Cerebellar cortex (tissue), 1 donor: ENCODE data around the gene EHD1.
"Not testable (repeated sequence)": the region's sequence is repeated elsewhere in the genome, so short reads cannot be mapped to it uniquely, and the experiment has no call there.

Source experiments
- DNase-seq: peaks from one replicate; pipeline ENCODE4 v3.0.0-alpha.2; 2015; ENCODE audit warnings: low spot score

EHD1 gene

DNA sequence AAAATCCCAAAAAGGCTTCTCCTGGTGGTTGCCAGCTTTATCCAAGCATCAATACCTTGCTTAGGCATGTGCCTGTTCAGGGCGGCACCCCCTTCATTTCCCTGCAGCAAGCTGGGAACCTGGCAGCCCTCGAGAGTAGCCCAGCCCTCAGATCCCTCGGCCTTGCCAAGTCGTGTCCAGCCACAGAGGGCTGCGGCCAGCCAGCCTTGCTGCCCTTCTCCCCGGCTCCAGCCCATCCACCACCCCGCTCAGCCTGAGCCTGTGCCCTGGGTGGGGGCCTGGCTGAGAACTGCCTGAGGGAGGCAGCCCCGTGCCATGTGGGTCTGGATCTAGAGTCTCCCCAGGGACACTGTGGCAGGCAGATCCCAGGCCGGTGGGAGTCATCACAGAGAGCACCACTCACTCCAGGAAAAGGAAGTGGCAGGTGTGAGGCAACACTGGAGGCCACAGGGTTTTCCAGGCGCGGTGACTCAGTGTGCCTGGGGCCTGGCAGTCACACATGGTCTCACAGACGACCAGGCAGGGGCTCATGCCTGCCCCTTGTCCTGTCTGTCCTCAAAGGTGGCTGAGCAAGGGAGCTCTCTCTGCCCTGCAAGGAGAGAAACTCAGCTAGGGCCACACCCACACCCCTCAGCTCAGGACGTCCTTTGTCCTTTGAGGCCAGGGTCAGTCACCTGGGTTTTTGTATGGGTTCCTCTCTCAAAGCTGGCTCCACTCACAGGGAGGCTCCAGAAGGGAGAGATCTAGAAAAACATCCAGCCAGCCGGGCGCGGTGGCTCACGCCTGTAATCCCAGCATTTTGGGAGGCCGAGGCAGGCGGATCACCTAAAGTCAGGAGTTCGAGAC, 21.8 kb downstream of the EHD1 start:
- peak; percentile 86 for DNase-seq

DNA sequence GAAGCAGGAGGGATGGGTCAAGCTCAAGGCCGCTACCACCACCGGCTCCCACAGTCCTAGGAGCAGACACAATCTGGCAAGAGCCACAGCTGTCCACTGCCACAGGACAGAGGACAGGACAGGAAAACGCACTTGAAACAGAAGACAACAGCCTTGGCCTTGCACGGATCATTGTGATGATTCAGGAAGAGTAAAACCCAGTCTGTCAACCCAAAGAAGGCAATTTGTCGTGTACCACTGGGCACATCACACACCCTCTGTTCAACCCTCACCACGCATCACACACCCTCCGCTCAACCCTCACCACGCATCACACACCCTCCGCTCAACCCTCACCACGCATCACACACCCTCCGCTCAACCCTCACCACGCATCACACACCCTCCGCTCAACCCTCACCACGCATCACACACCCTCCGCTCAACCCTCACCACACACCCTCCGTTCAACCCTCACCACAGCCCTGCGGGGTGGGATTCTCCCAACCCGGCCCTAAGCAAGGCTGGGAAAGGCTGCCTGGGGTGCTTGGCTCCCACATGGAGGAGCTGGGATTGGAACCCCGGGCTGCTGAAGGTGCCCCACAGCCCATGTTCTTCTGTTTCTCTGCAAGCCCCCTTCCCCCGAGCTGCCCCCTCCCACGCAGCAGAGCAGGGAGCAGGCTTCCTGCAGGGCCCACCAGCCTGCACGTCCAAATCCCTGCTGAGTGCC, 22.7 kb downstream of the EHD1 start:
- no peak for DNase-seq

DNA sequence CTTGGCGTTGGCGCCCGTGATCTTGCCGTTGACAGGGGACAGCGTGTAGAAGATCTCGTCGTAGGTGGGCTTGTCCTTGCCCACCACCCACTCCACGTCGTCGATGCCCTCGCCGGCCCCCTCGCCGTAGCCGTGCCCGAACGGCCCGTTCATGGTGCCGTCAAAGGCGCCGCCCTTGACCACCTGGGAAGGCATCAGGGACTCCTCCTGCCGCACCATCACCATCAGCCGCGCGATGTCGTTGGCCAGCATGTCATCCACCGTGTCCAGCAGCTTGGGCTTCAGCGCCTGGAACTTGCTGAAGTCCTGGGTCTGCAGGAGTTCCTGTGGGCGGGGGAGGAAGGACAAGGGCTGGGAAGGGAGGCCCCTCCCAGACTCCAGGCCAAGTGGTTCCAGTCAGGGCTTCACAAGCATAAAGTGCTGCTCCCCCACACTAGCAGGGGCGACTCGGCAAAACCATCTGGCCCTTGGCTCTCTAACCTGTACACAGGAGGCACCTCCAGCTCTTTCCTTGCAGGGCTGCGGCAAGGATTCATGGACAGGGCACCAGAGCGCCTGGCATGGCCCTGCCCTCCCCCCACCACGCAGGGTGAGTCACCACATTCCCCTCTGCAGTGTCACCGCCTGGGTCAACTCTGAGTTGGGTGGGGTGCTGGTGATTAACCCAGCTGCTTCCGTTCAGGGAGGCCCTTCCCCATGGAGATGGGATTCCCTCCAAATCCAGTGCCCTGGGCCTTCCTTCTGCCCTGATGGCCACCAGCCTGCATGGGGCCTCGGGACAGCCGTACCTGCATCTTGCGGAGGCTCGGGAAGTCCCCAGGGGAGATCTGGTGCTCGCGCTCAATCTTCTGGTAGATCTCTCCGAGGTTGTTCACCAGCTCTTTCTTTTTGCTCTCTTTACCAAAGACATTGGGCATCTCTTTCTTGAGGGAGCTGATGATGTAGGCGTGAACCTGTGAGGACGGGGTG, 23.6 kb downstream of the EHD1 start:
- peak; percentile 90 for DNase-seq

DNA sequence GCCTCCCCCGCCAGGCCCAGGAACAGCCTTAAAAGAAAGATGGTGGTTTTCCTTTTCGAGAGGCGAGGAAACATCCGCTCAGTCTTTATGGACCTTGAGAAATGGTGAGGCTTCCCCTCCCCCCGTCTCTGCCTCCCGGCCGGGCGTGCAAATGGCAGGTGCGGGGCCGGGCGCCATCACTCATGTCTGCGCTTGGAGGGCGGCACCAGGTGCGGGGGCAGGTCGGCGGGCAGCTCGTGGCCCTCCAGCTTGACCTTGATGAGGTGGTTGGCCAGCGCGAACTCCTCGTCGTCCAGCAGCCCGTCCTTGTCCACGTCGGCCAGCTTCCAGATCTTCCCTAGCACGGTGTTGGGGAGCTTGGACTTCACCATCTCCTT, 24.3 kb downstream of the EHD1 start:
- DNase-seq, result no peak

DNA sequence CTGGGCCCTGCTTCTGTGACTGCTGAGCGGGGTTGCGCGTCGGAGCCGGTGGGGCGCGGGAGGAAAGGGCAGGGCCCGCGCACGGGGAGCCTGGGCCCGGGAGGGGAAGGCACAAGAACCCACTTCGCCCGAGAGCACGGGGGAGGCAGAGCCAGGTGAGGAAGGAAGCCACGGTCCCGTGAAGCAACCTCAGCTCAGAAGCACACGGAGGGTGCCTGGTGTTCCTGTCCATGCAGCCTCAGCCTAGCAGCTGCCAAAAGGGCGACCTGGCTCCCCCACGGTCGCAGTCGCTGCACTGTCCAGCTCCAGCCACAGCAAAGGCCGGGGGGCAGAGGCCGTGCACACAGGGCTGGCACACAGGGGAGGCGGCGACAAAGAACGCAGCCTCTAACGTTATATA, 24.7 kb downstream of the EHD1 start:
- DNase-seq, result no peak

DNA sequence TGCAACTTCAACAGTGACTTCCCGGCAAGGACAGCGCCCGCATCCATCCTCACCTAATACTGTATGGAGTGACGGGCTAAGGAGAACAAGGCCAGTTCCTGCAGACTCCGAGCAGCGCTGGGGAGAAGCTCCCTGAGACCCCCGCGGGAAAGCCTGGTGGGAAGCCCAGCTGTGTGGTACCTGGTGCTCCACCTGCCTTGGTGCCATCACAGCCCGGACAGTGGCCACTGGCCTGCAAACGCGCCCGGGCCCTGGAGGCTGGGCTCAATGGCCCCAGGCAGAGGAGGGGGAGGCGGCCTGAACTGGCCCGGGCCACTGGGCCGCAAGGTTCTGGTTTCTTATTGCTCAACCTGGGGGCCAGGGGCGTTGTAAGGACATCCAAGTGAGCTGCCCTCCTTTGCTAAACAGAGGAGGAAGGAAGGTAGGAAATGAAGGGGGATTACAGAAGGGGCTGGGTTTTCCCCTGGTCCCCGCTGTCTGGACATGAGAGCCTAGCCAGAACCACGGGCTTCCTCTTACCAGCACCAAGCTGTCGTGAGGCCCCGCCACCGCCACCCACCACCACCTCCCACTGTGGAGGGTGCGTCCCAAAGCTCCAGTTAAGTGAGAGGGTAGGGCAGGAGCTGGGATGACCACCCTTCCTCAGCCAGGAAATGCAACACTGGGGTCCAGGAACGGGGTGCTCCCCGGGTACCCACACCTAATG, 25.5 kb downstream of the EHD1 start:
- DNase-seq, result no peak

DNA sequence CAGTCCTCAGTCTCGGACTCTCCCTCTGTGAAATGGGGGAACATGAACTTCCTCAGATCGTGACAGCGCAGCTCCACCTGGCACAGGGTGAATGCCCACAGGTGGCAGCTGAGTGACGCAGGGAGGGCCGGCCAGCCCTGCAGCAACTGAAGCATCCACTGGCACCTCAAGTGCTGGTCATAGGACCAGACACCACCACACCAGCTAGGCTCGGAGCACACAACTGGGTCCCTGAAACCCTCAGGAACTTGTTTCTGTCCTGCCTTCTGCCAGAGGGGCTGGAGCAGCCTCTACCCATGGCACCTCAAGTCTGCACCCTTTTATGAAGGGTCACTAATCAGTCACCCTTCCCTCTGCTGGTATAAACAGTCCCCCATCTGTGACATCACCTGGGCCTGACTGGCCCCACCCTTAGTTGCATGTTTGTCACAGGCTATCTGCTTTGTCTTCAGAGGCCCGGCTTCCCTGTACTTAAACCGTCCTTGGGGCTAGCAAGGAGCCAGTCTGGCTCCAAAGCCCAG, 26.5 kb downstream of the EHD1 start:
- peak; percentile 53 for DNase-seq

DNA sequence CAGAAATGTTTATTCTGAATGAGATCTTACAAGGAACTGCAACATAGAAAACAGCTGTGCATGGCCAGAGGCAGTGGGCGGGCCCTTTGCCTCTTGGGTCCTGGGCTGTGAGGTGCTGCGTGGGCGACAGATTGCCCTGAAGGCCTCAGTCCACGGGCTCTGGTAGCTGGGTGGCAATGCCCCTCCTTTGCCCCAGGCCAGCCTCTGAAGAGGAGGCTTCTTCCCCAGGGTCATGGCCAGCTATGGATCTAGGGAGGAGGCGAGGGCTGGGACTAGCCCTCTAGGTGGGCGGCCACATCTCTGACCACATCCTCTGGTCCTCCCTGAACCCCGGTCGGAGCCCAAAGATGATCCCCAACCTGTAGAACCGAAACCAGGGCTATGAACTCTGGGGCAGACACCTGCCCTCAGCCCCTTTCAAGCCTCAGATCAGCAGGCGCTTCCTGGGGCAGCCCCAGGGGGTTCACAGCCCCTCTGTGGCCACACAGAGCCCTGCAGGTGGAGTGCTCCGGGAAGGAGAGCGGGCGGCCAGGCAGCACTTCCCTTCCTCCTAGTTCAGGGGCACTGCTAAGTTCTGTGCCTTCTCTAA, 27.3 kb downstream of the EHD1 start:
- DNase-seq, result no peak

DNA sequence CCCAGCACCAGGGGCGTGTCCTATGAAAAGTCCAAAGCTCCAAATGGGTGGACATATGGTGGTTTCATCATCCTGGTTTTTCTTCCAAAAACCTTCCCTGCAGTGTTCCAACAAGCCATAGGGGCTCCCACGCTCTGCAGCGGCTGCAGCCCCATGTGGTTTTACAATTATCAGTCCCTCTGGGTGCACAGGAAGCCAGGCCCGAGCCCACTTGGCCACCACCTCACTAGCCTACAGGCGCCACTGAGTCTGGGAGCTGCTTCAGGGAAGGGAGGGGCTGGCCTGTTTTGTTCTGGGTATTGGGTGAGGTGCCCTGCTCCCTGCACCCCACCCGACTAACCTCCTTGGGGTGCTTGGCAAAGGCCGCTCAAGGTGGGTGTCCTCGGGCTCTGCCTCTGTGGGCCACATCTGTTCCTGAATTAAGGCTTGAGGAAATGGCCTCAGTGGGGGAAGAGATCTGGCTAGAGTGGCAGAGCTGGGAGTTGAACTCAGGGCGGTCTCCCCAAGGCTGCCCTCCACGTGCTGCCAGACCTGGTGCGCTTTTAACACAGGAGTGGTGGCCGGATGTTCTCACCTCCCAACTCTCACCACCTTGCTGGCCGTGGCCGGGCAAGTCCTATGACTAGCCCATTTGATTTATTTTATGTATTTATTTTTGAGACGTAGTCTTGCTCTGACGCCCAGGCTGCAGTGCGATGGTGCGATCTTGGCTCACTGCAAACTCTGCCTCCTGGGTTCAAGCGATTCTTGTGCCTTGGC, 28.6 kb downstream of the EHD1 start:
- DNase-seq, result peak; percentile 65

DNA sequence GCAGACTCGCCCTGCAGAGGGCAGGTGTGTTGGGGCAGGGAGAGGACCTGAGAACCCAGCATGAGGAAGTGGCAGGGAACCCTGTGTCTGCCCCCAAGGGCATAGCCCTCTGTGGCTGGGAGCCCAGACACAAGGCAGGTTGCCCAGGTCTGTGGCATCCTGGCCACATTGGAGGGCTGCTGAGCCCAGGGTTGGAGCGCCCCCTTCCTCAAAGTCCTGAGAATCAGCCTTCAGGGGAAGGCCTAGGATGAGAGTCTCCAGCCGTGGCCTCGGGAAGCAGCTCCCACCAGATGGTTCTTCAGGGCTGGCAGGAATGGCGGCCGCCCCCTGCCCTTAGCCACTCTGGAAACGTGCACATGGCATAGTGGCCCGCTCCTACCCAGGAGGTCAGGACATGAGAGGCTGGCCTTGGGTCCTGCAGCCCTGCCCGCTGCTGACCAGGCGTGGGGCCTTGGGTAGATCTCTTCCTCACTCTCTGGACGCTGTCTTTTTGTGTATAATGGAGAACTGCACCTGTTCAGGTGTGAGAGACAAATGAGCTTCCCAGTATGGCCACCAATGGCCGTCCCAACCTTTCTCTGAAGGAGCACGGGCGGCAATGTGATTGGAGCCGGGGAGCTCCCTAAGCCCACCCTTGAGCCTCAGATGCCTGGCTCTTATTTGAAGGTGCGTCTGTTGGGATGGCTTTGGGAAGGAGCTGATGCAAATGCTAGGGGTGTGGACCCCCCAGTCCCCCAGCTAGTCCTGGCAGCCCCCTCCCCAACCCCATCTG, 29.4 kb downstream of the EHD1 start:
- peak; percentile 49 for DNase-seq

DNA sequence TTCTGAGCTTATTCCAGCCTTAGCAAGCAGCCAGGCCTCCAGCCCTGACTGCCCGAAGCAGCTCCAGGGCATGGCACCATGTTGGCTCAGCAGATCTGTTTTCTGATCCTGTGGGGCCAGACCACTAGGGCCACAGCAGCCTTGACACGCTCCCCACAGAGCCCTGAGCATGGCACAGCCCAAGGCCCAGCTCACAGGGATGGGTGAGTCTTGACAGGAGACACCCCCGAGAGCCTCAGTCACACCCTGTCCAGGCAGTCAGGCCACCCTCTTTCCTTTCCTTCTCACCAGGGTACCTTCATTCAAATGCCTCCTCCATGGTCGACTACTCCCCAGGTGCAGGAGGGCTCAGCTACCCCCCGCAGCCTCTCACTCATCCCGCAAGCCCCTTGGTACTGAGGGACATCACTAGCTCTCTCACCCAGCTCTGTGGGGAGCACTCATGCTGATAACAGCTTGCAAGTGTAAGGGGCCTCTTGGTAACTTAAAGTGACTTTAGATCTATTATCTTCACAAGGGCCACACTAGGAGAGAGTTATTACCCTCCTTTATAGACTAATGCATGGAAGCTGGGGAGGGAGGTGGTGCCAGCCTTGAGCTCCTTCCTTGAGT, 30.1 kb downstream of the EHD1 start:
- no peak for DNase-seq

DNA sequence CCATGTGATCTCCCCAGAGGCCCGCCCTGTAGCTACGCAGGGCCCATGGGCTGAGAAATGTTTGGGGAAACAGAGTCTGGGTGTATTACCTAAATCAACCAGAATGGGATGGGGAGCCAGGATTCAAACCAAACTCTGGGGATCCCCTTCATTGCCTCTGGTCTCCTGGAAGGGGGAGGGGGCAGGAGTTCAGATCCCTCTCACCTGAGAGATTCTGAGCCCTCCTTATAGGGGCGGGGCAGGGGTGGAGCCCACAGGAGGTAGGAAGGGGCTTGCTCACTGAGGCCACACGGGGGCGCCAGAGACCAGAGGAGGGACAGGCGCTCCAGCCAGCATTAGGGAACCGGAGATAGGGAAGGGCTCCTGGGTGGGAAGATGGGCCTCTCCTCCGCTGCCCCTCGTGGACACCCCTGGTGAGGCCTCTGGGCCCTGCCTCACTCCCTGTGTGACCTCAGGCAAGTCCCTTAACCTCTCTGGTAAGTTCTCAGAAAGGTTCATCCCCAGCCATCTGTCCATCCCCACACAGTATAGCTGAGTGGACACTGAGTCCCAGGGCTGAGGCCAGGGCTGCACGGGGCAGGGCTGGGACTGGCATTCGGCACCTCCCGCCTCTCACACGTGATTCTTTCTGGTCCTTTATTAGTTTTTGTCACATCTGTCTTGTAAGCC, 31.3 kb downstream of the EHD1 start:
- DNase-seq, result peak; percentile 96

DNA sequence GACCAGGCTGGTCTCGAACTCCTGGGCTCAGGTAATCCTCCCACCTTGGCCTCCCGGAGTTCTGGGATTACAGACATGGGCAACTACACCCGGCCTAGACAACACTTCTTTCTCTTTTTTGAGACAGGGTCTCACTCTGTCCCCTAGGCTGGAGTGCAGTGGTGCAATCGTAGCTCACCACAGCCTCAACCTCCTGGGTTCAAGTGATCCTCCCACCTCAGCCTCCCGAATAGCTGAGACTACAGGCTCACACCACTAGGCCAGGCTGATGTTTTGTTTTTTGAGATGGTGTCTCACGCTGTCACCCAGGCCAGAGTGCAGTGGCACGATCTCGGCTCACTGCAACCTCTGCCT, 32.7 kb downstream of the EHD1 start:
- not testable (repeated sequence) for DNase-seq

DNA sequence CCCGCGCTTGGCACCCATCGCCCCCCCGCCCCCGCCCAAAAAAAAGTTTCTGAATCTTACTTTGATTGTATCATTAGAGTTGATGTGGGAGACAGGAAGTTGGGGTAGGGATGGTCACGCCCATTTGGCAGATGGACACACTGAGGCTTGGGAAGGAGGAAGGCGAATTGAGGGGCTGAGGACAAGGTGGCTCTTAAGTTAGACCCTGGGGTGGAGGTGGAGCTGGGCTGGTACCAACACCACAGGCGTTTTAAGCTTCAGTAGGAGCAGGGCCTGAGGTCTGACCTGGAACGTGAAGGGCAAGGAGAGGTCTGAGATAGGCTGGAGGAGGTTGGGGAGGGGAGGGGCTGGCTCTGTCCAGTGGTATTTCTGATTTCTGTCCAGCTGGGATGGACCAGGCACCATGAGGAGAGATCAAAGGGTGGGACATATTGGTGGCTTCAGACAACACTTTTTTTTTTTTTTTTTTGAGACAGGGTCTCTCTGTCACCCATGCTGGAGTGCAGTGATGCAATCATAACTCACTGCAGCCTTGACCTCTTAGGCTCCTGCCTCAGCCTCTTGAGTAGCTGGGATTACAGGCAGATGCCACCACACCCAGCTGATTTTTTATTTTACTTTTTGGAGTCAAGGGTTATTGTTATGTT, 33.2 kb downstream of the EHD1 start:
- DNase-seq, result no peak

DNA sequence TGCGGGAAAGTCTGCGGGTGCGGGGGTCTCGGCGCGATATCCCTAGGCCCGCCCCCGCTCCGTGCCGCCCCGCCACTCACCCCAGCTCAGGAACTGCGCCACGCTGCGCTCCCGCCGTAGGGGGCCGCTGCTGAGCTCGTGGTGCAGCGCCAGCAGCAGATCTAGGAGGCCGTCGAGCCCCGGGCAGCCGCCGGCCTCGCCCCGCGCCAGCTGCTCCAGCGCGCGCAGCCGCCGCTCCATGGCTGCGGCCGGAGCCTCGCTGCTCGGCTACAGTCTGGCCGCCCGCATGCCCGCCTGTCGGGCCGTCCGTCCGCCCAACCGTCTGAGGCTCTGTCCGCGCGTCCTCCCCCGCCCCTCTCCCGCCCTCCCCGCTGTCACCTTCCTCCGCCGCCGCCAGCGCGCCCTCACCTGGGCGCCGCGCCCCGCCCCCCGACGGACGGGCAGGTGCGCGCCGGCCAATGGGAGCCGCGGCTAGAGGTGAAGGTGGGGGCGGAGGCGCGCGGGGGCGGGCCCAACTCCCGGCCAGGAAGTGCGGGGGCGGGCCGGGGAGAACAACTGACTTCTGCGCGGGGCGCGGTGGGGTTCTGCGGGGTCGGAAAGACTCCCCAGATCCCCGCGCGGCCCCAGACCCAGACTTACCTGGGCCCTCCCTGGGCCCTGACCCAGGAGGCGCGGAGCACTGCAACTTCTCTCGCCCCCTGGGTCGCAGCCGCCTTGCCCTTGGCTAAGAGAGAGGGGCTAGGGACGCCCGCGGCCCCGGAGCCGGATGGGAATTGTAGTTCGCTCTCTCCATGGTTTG, 33.9 kb downstream of the EHD1 start, which contains the start of gene CDC42BPG:
Gene CDC42BPG, minus strand, starts transcription at position 324 of the 799 bp plus-strand sequence. Its CDS starts 84 bp downstream, at position 240.
- DNase-seq, result peak; percentile 49

DNA sequence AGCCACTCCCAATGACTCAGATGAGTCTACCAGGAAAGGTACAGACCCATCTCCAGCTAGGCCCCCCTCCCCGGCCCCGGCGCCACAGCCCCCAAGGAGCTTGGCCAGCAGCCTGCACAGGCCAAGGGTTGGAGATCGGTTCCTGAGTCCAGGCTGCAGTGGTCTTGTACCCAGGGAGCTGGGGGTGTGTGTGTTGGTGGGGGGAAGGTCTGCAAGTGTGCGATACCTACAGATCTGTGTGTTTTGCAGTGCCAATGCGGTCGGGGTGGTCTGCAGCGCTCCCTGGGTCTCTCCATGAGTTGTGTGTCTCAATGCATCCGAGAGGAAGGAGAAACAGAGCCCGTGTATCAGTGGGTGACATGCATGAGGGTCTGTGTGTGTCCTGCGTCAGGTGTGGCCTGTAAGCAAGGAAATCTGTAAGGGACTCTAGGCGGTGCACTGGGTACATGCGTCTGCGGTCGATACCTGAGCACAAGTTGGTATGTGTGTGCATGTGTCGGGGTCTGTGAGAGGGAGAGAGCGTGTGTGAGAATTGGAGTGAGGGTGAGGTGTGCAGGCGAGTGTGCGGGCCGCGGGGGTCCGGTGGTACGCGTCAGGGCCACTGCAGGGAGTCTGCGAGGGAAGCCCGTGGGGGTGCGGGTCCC, 34.6 kb downstream of the EHD1 start:
- DNase-seq, result peak; percentile 48
